ENCODE results near the gene CELSR1.

- TF ChIP-seq POLR2A (IDR thresholded peaks at IDR 0.05) (no peak), CTCF (IDR thresholded peaks at IDR 0.05) (no peak)
Measured at GRCh38 chr22:46536537-46537224, 739 bp downstream of the CELSR1 start.

All from lower leg skin (tissue), 3 donors.